ENCODE measurements around the gene MAGEA9.
"Not testable (repeated sequence)": the region's sequence is repeated elsewhere in the genome, so short reads cannot be mapped to it uniquely, and the experiment has no call there.

The MAGEA9 gene

DNA sequence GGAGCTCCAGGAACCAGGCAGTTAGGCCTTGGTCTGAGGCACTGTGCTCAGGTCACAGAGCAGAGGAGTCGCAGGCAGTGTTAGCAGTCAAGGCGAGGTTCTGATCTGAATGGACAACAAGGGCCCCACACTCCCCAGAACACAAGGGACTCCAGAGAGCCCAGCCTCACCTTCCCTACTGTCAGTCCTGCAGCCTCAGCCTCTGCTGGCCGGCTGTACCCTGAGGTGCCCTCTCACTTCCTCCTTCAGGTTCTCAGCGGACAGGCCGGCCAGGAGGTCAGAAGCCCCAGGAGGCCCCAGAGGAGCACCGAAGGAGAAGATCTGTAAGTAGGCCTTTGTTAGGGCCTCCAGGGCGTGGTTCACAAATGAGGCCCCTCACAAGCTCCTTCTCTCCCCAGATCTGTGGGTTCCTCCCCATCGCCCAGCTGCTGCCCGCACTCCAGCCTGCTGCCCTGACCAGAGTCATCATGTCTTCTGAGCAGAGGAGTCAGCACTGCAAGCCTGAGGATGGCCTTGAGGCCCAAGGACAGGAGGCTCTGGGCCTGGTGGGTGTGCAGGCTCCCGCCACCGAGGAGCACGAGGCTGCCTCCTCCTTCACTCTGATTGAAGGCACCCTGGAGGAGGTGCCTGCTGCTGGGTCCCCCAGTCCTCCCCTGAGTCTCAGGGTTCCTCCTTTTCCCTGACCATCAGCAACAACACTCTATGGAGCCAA lies 26.2 kb downstream of the MAGEA9 start:
- DNase-seq: no peak

DNA sequence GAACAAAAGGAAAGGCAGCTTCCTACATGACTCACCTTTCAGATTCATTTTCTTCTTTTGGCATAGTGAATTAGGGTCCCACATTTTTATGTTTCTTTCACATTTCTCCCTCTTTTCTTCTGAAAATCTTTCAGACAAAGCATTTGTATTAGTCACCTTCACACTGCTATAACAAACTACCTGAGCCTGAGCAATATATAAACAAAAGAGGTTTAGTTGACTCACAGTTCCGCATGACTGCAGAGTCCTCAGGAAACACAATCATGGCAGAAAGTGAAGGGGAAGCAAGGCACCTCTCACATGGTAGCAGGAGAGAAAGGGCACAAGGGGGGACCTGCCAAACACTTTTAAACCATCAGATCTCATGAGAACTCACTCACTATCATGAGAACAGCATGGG lies 36.9 kb downstream of the MAGEA9 start:
- no peak for DNase-seq

GRCh38 chrX:149819371-149819770 lies 37.6 kb downstream of the MAGEA9 start:
- no peak for DNase-seq

DNA sequence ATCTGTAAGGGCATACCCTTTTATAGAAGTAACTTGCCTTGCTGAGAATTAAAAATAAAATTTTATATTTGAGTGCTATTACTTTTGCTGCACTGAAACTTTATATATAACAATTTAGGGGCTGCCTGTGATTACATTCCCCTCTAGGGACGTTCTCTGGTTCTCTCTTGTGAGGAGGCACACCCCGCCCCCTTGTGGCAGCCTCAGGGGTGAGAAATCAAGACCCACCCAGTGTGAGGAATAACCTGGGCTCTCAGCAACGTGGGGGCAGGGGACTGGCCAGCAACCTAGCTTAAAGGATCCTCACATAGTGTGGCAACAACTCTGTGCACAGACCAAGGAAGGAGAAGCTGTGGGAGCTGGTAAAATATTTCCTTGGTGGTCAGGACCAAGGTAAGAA lies 43.7 kb downstream of the MAGEA9 start:
- DNase-seq: peak; percentile 44

DNA sequence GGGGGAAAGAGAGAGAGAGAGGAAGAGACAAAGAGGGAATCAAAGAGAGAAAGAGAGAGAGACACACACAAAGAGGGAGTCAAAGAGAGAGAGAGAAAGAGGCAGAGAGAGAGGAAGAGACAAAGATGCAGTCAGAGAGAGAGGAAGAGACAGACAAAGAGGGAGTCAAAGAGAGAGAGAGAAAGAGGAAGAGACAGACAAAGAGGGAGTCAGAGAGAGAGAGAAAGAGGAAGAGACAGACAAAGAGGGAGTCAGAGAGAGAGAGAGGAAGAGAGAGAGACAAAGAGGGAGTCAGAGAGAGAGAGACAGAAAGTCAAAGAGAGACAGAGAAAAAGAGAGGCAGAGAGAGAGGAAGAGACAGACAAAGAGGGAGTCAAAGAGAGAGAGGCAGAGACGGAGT lies 45.5 kb downstream of the MAGEA9 start:
- DNase-seq: no peak

- no peak for DNase-seq
Measured at GRCh38 chrX:149829751-149830191, 48.0 kb downstream of the MAGEA9 start.

- DNase-seq: no peak
Measured at GRCh38 chrX:149830192-149830873, 48.6 kb downstream of the MAGEA9 start.

- no peak for DNase-seq
Measured at GRCh38 chrX:149831473-149831872, 49.7 kb downstream of the MAGEA9 start.

DNA sequence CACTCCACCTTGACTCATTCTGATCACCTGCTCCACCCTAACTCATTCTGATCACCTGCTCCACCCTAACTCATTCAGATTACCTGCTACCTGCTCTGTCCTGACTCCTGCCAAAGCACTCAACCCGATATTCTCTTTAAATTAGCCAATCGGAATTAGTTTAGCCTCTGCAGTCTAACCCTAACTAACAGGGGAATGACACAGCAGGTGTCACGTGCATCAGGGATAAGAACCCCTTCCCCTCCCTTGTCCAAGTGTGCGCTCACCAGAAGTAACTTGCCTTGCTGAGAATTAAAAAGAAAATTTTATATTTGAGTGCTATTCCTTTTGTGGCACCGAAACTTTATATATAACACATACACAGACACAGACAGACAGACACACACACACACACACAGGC lies 55.0 kb downstream of the MAGEA9 start:
- DNase-seq: not testable (repeated sequence)

DNA sequence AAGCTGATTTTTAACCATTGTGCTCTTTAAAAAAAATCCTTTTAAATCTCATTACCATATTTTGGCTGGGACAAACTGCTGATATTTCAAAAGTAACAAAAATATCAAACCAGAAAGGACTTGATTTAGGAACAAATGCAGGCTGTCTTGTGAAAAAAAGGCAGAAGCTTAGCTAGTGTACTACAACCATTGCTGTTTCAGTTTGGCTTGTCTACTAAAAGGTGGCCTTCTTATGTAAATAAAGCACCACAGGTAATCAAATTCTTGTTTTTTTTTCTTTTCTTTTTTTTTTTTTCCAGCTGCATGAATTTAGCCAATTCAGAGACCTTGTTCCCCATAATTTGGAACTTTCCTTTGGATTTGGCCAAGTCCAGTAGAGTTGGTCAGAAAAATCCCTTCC lies 55.4 kb downstream of the MAGEA9 start:
- DNase-seq: no peak

Measured in stimulated activated CD4-positive, alpha-beta T cell treated with anti-CD3 and anti-CD28 coated beads, Interleukin-12 subunit alpha, Interleukin-12 subunit beta, amount 100 ng/mL, for 4 hours (primary cell).